Activated T-cell treated with anti-CD3 and anti-CD28 coated beads, Interleukin-2, amount 50 U/mL, for 4 hours (primary cell): ENCODE measurements around the gene NOTCH3. TPM values are rescaled to one million over a fixed set of nuclear protein-coding genes. Genes with fewer than 3 reads are reported as not detected.
A peak's percentile ranks its signal among the peaks of the same experiment; 100 is the strongest.

ENCODE experiments used
- ATAC-seq, 2 donors: fragments of 200-7000 bp; cut with Tn5 transposase; one replicate each; pipeline ENCODE4 v1.10.0; 2021
- DNase-seq: peaks from one replicate; pipeline ENCODE4 v3.0.0-alpha.2; 2020
- H3K27me3 Mint-ChIP-seq: one replicate; pipeline ENCODE4 v1.8.0; 2021; ENCODE audit warnings: low read depth, mixed read lengths
- H3K36me3 Mint-ChIP-seq: one replicate; pipeline ENCODE4 v1.8.0; 2022; ENCODE audit warnings: mixed read lengths; ENCODE audit not compliant: insufficient read depth
- H3K4me1 Mint-ChIP-seq: one replicate; pipeline ENCODE4 v1.8.0; 2021; ENCODE audit warnings: low read depth, mixed read lengths
- H3K4me3 Mint-ChIP-seq: one replicate; pipeline ENCODE4 v1.8.0; 2021; ENCODE audit warnings: mild to moderate bottlenecking, moderate library complexity, mixed read lengths
- H3K9me3 Mint-ChIP-seq: one replicate; pipeline ENCODE4 v1.8.0; 2021; ENCODE audit warnings: mixed read lengths
- total RNA-seq, 3 donors: library from RNA; stranded (reverse); gene quantifications; one replicate each; pipeline ENCODE4 v1.2.1, GENCODE V29; 2021

NOTCH3 gene
- total RNA-seq, 3 donors from 2014 or later = 0.16 to 0.27 (median 0.18) TPM

DNA sequence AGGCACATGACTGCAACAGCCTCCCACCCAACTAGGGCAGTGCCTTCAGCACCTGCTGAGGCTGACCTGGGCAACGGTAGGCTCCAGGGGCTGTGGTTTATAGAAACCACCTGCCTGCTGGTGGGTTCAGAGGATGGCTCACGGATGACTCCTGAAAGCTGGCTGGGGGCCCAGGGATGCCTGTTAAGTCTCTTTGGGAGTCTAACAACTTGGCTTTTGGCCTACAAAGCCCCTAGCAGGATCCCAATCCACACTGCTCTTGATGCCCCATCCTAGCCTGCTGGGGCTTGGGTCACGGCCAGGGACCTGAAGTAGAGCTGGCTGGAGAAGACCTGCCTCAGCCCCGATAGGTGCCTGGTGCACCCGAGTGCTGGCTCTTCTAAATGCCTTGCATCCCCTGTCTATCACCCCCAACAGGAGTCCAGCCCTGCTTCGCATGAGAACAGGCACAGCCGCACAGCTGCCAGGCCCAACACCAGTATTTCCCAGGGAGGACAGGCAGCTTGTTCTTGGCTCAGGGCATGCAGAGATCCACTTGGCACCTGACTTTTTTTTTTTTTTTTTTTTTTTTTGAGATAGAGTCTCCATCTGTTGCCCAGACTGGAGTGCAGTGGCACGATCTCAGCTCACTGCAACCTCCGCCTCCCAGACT is 40.6 kb upstream of the NOTCH3 start:
- no peaks in the 10 kb centered on the region for H3K9me3 Mint-ChIP-seq
- H3K36me3 Mint-ChIP-seq = peaks cover 35% of the 10 kb centered on the region
- no peaks in the 10 kb centered on the region for H3K4me1 Mint-ChIP-seq
- DNase-seq = no peak
- H3K27me3 Mint-ChIP-seq = no peaks in the 10 kb centered on the region
- ATAC-seq = no peak
- no peak overlapping the region for H3K4me3 Mint-ChIP-seq

DNA sequence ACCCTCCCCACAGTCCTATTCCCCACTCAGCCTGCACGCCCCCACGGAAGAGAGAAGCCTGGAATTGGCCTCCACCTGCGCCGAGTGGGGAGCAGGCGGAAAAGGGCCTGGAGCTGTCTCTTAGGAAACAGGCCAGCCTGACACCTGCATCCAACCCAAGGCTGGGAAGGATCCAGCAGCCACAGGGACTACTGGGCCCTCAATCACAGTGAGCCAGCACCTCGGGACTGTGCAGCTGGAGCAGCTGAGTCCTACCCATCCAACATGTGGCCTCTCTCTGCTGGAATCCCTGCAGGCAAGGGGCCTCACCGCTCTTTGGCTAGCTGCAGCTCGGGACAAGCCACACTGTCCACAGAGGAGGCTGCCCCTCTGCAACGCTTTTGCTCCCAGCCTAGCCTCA is 39.7 kb upstream of the NOTCH3 start:
- Mint-ChIP-seq H3K36me3 (peaks cover 36% of the 10 kb centered on the region), H3K4me1 (no peaks in the 10 kb centered on the region), H3K9me3 (no peaks in the 10 kb centered on the region), H3K4me3 (no peak overlapping the region), H3K27me3 (no peaks in the 10 kb centered on the region)
- ATAC-seq = no peak
- DNase-seq = no peak

GRCh38 chr19:15239337-15239949 is 38.6 kb upstream of the NOTCH3 start:
- DNase-seq (no peak), ATAC-seq (no peak)
- H3K4me3 Mint-ChIP-seq = no peak overlapping the region
- H3K4me1 Mint-ChIP-seq = no peaks in the 10 kb centered on the region
- H3K36me3 Mint-ChIP-seq = peaks cover 32% of the 10 kb centered on the region
- peaks cover 4% of the 10 kb centered on the region for H3K27me3 Mint-ChIP-seq
- no peaks in the 10 kb centered on the region for H3K9me3 Mint-ChIP-seq

- Mint-ChIP-seq H3K4me3 (no peak overlapping the region), H3K36me3 (peaks cover 29% of the 10 kb centered on the region), H3K27me3 (peaks cover 8% of the 10 kb centered on the region), H3K4me1 (peaks cover 2% of the 10 kb centered on the region), H3K9me3 (no peaks in the 10 kb centered on the region)
- no peak for DNase-seq
- no peak for ATAC-seq
Measured at GRCh38 chr19:15238639-15239155, 37.9 kb upstream of the NOTCH3 start.

DNA sequence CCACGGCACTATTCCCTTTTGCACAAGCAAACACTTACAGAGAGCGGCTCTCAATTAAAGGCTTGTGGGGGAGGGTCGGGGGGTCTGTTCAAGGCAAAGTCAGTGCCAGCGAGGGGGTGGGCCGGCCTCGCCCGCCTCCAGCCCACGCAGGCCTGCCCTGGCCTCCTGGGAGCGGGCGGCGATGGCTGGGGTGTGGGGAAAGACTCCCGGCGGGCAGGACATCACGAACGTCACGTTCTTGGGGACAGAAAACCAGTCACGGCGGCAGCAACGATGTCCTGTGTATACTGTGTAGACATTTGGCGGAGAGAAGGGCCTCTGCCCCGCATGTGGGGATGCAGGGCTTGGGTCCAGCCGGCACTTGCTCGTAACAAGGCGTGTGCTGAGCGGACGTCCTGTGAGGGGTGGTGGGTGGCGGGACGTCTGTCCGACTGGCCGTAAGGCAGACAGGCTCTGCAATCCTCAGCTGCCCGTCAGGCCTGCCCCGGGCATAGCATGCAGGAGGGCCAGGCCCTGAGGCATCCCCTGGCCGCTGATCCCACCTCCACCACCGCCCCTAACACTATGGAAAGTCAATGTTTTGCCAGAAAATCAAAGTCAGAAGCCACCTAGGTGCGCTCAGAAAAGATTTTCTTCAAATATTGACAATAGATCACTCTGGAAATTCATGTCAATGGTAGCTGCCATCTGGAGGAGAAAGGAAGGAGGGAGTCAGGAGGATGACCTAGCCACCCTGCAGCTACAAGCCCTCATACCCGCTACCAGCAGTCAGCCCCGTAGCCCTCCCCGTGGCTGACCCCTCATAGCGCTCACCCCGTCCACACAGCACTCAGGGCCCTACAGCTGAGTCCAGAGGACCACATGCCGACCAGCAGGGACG is 37.2 kb upstream of the NOTCH3 start:
- Mint-ChIP-seq H3K4me3 (no peak overlapping the region), H3K27me3 (peaks cover 13% of the 10 kb centered on the region), H3K36me3 (peaks cover 26% of the 10 kb centered on the region), H3K9me3 (no peaks in the 10 kb centered on the region), H3K4me1 (peaks cover 4% of the 10 kb centered on the region)
- ATAC-seq = no peak
- DNase-seq = no peak

DNA sequence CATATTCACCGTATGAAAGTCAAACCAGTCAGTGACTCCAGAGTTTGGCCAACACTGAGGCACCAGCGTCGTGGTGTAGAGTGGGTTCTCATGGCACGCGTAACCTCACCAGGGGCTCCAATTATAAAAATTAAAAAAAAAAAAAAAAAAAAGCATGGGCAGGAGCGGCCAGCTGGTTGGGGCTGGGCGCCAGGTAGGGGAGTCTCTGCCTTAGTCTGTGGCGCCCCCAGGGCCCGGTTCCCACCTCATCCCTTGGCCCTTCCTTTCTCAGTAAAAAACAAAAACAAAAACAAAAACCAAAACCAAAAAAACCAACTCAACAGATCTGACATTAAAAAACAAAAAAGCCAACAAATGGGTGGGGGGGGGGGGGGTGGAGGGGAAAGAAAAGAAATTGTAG is 36.1 kb upstream of the NOTCH3 start:
- Mint-ChIP-seq H3K9me3 (no peaks in the 10 kb centered on the region), H3K4me1 (peaks cover 10% of the 10 kb centered on the region), H3K27me3 (peaks cover 21% of the 10 kb centered on the region), H3K4me3 (no peak overlapping the region), H3K36me3 (peaks cover 26% of the 10 kb centered on the region)
- no peak for ATAC-seq
- no peak for DNase-seq

GRCh38 chr19:15235781-15236180 is 35.0 kb upstream of the NOTCH3 start:
- Mint-ChIP-seq H3K4me1 (peaks cover 10% of the 10 kb centered on the region), H3K4me3 (no peak overlapping the region), H3K27me3 (peaks cover 28% of the 10 kb centered on the region), H3K9me3 (no peaks in the 10 kb centered on the region), H3K36me3 (peaks cover 26% of the 10 kb centered on the region)
- DNase-seq (no peak), ATAC-seq (no peak)

- peaks cover 23% of the 10 kb centered on the region for H3K36me3 Mint-ChIP-seq
- H3K4me1 Mint-ChIP-seq = peaks cover 10% of the 10 kb centered on the region
- H3K4me3 Mint-ChIP-seq = no peak overlapping the region
- ATAC-seq = no peak
- H3K9me3 Mint-ChIP-seq = no peaks in the 10 kb centered on the region
- DNase-seq = no peak
- H3K27me3 Mint-ChIP-seq = peaks cover 31% of the 10 kb centered on the region
Measured at GRCh38 chr19:15234431-15235130, 33.8 kb upstream of the NOTCH3 start.

DNA sequence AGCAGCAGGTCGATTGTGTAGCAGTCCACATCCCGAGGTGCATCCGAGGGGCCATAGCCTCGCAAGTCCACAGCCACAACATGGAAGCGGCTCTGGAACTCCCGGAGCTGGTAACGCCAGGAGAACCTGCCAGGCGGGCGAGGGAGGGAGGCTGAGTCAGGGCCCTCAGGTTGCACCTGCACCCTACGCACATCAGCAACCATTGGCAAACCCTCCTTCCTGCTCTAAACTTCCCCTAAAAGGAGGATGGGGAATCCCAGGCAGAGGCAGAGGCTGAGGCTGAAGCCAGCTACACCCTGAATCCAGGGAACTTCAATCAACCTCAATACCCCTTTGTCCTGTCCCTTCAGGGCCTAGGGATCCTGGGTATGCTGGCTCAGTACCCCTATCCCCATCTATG is 30.5 kb upstream of the NOTCH3 start:
- H3K4me3 Mint-ChIP-seq = no peak overlapping the region
- peaks cover 10% of the 10 kb centered on the region for H3K36me3 Mint-ChIP-seq
- no peak for DNase-seq

DNA sequence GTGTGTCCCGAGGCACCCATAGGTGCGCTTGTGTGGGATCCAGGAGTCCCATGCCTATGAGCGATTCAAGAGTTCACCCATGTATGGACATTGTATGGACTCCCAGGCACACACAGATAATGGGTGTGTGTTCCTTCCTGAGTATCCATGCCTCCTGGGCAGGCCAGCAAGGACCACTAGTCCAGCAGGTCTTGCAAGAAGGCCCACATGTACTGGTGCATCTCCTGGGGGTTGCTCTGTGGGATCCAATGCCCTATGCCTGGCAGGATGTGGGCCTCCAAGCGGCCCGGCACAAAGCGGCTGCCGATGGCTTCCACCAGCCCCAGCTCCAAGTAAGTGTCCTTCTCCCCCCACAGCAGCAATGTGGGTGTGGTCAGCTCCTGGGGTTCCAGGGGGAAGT is 26.5 kb upstream of the NOTCH3 start:
- Mint-ChIP-seq H3K4me3 (no peak overlapping the region), H3K36me3 (no peaks in the 10 kb centered on the region), H3K4me1 (peaks cover 19% of the 10 kb centered on the region), H3K9me3 (no peaks in the 10 kb centered on the region), H3K27me3 (peaks cover 36% of the 10 kb centered on the region)
- ATAC-seq (no peak), DNase-seq (no peak)

More for the DNA sequence above, 30.5 kb upstream of the NOTCH3 start:
- Mint-ChIP-seq H3K9me3 (no peaks in the 10 kb centered on the region), H3K4me1 (peaks cover 10% of the 10 kb centered on the region), H3K27me3 (peaks cover 36% of the 10 kb centered on the region)
- no peak for ATAC-seq

DNA sequence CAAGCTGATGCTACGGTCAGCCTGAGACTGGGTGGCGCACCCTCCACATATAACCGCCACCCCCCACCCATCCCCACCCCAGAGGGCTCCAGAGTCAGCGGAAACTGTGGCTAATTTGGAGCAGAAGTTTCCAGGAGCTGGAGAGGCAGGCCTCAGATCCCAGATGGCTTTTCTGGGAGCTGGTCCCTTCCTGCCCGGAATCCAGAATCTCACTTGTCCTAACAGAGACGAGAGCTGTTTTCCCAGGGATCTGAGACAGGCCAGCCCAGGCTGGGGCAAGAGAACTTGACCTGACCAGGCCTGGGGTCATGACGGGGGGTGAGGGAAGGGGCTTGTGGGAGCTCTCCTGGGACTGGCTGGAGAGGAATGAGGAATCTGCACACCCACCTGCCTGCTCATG is 25.0 kb upstream of the NOTCH3 start:
- H3K36me3 Mint-ChIP-seq = no peaks in the 10 kb centered on the region
- H3K4me1 Mint-ChIP-seq = peaks cover 18% of the 10 kb centered on the region
- no peaks in the 10 kb centered on the region for H3K9me3 Mint-ChIP-seq
- ATAC-seq (no peak), DNase-seq (no peak)
- peaks cover 29% of the 10 kb centered on the region for H3K27me3 Mint-ChIP-seq
- H3K4me3 Mint-ChIP-seq = no peak overlapping the region

GRCh38 chr19:15223649-15224361 is 23.0 kb upstream of the NOTCH3 start:
- Mint-ChIP-seq H3K9me3 (no peaks in the 10 kb centered on the region), H3K4me1 (peaks cover 18% of the 10 kb centered on the region), H3K27me3 (peaks cover 26% of the 10 kb centered on the region), H3K36me3 (no peaks in the 10 kb centered on the region), H3K4me3 (peak overlapping the region; percentile 81)
- ATAC-seq (peak; percentile 7 to 12), DNase-seq (no peak)

- no peaks in the 10 kb centered on the region for H3K36me3 Mint-ChIP-seq
- H3K4me3 Mint-ChIP-seq = peak overlapping the region; percentile 81
- peak; percentile 59 for DNase-seq
- no peaks in the 10 kb centered on the region for H3K9me3 Mint-ChIP-seq
- H3K4me1 Mint-ChIP-seq = peaks cover 18% of the 10 kb centered on the region
- peak; percentile 98 to 99 for ATAC-seq
- peaks cover 26% of the 10 kb centered on the region for H3K27me3 Mint-ChIP-seq
Measured at GRCh38 chr19:15222738-15223648, 22.2 kb upstream of the NOTCH3 start.
